Caki2 (cell line): ENCODE measurements around the gene KRTAP5-3. TPM values are rescaled to one million over a fixed set of nuclear protein-coding genes. Genes with fewer than 3 reads are reported as not detected.
"Not testable (repeated sequence)": the region's sequence is repeated elsewhere in the genome, so short reads cannot be mapped to it uniquely, and the experiment has no call there.

ENCODE experiments used
- DNase-seq: peaks from one replicate; pipeline ENCODE4 v3.0.0-alpha.2; 2015; ENCODE audit warnings: low read depth
- in situ Hi-C: cut with HindIII; loops from 2 replicates; pipeline ENCODE4 v1.10.0; 2016; ENCODE audit warnings: low sequenced_read_pairs, low pct_unique_long_range_greater_than_20kb, mixed read lengths
- total RNA-seq: library from RNA; depleted of rRNA; stranded (reverse); fragments of >200 nt; shearing (Covaris generic); gene quantifications from 2 replicates; pipeline ENCODE4 v1.2.3, GENCODE V29; 2014; ENCODE audit warnings: low replicate concordance

Gene KRTAP5-3
- total RNA-seq, 1 experiment from 2014 or later, result not detected

DNA sequence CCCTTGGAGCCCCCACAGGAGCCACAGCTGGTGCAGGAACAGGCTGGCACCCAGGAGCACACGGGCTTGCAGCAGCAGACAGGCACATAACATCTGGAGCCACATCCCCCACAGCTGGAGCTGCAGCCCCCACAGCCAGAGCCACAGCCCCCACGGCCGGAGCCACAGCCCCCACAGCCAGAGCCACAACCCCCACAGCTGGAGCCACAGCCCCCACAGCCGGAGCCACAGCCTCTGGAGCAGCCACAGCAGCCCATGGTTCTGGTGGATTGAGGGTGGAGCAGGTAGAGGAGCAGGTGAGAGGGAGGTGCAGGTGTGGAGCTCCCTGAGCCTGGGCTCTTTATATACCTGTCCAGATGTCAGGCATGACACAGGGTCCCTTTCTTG, 10.3 kb downstream of the KRTAP5-3 start, which contains the start of gene KRTAP5-2:
Gene KRTAP5-2, minus strand, starts transcription at position 301 of the 387 bp plus-strand sequence. Its CDS starts 44 bp downstream, at position 257.
- in situ Hi-C loops, result no loop called here
- no peak for DNase-seq

DNA sequence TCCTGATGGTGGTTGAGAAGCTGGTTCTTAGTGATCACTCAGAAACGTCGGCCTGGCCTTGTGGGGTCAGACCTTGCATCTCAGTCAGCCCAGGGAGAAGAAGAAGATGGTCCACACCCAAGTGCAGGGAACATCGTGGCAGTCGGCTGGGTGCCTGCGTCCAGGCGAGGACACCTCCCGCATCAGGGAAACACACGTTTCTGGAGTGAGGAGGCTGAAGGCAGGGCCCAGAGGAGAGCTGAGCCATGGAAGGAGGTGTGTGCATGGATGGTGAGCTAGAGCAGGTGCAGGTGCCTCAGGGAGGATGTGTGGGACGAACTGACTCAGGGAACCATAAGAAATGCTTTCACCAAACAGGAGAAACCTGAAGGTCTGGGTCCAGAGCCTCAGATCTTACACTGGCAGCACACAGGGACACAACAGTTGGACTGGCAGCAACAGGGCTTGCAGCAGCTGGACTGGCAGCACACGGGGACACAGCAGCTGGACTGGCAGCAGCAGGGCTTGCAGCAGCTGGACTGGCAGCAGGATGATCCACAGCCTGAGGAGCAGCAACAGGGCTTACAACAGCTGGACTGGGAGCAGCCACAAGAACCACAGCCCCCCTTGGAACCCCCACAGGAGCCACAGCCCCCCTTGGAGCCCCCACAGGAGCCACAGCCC, 10.8 kb downstream of the KRTAP5-3 start:
- DNase-seq, result no peak
- in situ Hi-C loops, result no loop called here

DNA sequence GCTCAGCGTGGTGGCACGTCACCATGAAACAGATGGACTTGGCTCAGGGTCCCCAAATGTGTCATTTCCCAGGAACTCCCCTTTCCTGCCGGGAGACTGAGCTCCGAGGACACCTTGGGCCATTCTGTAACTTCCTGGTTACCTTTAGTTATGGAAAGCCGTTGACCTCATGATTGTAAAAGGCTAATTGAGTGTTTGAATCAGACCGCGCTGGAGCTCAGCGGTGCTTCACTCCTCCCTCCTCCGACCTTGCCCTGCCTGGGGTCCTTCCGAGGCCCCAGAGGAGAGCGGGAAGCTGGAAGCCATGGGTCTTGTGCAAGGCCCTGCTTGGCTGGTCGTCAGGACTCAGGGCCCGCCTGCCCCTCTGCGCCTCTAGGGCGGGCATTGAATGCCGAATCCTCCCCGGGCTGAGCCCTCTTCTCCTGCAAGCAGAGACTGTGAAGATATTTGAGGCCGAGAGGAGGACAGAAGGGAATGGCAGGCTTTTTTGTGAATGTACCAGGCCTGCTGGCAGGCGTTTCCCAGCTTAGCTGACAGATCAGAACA, 11.6 kb downstream of the KRTAP5-3 start:
- DNase-seq, in situ Hi-C loops: not testable (repeated sequence)

DNA sequence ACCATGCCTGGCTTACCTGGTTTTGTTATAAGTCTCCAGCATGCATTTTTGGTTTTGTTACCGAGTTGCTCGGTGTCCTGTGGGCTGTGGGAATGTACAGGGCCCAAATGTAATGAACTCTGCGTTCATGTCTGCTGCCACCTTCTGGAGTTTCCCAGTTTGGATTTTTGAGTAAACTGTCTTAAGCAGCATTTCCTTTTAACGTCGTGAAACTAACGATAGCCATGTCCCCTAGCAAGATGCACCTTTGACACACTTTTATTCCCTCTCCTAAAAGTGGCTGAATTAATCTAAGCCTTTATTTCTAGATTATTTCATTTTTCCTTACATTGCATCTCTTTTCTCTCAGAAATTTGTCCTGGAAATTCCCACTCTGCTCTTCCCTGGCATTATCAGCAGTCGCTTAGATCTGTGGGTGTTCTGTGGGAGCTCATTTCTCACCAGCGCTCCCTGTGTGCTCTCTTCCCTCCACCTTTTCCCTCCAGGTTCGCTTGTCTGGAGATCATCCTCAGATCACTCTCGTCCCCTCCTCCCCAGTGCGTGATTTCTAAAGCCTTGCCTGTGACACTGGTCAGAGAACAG, 12.2 kb downstream of the KRTAP5-3 start:
- in situ Hi-C loops, DNase-seq: not testable (repeated sequence)

DNA sequence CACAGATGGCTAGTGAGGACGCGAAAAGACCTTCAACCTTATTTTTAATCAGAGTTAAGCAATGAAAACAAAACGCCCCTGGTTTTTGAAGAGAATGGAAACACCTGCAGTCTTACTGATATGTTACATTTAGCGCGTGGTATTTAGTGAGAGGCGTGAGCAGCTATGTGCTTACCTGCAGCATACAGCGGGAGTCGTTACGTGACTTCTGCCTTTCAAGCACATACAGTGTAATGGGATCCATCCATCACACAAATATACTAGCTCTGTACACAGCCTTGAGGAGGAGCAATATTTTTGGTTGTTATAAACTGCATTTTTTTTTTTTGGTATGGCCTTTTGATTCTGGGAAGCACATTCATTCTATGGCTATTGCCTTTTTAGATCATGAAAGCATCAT, 15.6 kb downstream of the KRTAP5-3 start:
- in situ Hi-C loops, result no loop called here
- DNase-seq, result no peak

DNA sequence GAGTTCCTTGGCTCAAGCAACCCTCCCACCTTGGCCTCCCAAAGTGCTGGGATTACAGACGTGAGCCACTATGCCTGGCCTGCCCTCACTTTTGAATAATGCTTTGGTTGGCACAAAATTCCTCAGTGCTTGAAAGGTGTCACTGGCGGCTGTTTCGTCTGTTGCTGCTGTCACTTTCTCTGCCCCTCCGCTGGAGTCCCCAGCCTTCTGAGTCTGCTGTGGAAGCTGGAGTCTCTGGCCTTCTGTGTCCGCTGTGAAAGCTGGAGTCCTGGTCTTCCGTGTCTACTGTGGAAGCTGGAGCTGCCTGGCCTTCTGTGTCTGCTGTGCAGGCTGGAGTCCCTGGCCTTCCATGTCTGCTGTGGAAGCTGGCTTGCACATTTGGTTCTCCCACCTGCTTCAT, 18.3 kb downstream of the KRTAP5-3 start:
- no peak for DNase-seq
- in situ Hi-C loops, result no loop called here

DNA sequence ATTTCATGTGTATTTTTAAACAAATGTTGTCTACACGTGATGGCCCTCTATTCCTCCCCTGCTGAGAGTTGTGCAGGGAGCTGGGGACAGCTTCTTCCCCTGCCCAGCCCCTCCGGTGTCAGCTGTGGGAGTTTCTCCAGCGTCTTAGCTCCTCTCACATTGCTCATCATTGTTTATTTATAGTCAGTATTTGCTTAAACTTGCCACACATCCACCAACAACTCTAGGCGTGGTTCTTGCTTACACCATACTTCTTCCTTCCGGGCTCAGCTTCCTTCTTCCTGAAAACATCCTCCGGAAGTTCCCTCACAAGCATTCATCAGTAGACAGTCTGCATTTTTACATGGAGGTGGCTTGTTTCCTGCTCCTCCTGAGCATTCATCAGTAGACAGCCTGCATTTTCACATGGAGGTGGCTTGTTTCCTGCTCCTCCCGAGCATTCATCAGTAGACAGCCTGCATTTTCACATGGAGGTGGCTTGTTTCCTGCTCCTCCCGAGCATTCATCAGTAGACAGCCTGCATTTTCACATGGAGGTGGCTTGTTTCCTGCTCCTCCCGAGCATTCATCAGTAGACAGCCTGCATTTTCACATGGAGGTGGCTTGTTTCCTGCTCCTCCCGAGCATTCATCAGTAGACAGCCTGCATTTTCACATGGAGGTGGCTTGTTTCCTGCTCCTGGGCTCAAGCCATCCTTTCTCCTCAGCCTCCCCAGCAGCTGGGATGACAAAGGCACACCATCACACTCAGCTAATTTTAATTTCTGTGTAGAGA, 18.9 kb downstream of the KRTAP5-3 start:
- in situ Hi-C loops, DNase-seq: not testable (repeated sequence)

DNA sequence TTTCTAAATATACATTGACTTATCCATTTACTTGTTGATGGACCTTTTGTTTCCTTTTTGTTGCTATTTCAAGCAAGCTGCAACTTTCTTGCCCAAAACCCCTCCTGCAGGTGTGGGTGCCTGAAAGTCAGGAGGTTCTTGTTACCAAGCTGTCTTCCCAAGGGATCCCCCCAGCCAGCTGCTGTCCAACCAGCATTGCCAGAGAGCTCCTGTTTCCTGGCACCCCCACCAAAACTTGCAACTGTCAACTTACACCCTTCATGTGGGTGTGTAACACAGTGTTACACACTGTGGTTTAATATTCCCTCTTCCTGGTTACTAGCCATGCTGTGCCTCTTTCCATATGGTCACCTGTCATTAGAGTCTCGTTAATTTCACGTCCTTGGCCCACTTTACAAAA, 21.6 kb downstream of the KRTAP5-3 start:
- in situ Hi-C loops, result no loop called here
- no peak for DNase-seq

DNA sequence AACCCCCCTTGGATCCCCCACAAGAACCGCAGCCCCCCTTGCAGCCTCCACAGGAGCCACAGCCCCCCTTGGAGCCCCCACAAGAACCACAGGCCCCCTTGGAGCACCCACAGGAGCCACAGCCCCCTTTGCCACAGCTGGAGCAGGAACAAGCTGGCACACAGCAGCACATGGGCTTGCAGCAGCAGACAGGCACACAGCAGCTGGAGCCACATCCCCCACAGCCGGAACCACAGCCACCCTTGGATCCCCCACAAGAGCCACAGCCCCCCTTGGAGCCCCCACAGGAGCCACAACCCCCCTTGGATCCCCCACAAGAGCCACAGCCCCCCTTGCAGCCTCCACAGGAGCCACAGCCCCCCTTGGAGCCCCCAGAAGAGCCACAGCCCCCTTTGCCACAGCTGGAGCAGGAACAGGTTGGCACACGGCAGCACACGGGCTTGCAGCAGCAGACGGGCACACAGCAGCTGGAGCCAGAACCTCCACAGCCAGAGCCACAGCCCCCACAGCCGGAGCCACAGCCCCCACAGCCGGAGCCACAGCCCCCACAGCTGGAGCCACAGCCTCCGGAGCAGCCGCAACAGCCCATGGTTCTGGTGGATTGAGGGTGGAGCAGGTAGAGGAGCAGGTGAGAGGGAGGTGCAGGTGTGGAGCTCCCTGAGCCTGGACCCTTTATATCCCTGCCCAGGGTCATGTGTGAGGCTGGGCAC, 23.4 kb downstream of the KRTAP5-3 start, which contains the start of gene KRTAP5-1:
Gene KRTAP5-1, minus strand, starts transcription at position 623 of the 710 bp plus-strand sequence. Its CDS starts 34 bp downstream, at position 589.
- in situ Hi-C loops, DNase-seq: not testable (repeated sequence)

DNA sequence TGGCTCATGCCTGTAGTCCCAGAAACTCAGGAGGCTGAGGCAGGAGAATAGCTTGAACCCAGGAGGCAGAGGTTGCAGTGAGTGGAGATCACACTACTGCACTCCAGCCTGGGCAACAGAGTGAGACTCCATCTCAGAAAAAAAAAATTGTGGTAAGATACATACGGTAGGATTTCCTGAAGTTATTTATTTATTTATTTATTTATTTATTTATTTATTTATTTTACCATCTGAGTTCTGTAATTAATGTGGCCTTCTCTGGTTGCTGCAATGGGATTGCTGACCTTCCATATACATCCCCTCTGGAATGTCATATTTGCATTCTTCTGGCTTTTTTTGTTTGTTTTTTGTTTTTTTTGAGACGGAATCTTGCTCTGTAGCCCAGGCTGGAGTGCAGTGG, 25.4 kb downstream of the KRTAP5-3 start:
- DNase-seq, in situ Hi-C loops: not testable (repeated sequence)

DNA sequence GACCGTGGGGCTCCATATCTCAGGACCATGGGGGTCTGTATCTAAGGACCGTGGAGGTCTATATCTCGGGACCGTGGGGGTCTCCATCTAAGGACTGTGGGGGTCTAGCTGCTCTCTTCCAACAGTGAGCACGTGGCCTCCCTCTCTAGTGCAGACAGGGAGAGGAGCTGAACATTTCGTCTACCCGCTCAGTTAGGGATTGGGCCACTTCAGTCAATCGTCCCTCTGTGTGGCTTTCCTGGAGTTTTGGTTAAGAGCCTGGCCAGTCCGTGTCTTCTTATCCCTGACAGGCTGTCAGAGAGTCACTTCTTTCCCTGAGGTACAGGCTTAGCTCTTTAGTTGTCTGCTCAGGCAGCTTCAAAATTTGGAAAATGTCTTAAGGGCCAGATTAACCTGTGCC, 26.3 kb downstream of the KRTAP5-3 start:
- in situ Hi-C loops, result no loop called here
- no peak for DNase-seq

DNA sequence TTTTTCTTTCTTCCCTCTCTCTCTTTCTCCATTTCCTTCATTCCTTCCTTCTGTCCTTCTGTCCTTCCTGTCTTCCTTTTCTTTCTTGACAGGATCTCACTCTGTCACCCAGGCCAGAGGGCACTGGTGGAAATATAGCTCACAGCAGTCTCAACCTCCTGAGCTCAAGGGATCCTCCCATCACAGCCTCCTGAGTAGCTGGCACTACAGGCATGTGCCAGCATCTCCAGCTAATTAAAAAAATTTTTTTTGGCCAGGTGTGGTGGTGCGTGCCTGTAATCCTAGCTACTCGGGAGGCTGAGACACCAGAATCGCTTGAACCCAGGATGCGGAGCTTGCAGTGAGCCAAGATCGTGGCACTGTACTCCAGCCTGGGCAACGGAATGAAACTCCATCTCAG, 31.4 kb downstream of the KRTAP5-3 start:
- no peak for DNase-seq
- in situ Hi-C loops, result no loop called here

DNA sequence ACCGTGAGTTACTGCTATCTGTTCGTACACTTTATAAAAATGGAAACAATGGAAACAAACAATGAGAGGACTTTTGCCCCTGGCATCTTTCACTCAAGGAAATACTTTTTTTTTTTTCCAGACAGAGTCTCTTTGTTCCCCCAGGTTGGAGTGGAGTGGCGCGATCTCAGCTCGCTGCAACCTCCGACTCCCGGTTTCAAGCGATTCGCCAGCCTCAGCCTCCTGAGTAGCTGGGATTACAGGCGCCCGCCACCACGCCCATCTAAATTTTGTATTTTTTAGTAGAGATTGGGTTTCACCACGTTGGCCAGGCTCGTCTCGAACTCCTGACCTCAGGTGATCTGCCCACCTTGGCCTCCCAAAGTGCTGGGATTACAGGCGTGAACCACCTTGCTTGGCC, 32.5 kb downstream of the KRTAP5-3 start:
- in situ Hi-C loops, DNase-seq: not testable (repeated sequence)

DNA sequence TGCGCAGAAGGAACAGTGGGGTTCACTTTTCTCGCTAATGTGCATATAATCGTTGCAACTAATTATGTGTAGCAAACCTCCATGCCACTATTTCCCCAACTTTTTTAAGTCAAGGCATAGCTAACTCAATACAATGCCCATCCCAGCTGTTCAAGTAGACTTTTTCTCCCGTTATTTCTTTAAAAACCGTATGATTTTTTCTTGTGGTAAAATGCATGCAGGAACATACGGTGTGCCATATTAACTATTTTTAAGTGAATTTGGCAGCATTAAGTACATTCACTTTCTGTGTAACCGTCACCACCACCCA, 33.4 kb downstream of the KRTAP5-3 start:
- in situ Hi-C loops, result no loop called here
- no peak for DNase-seq

DNA sequence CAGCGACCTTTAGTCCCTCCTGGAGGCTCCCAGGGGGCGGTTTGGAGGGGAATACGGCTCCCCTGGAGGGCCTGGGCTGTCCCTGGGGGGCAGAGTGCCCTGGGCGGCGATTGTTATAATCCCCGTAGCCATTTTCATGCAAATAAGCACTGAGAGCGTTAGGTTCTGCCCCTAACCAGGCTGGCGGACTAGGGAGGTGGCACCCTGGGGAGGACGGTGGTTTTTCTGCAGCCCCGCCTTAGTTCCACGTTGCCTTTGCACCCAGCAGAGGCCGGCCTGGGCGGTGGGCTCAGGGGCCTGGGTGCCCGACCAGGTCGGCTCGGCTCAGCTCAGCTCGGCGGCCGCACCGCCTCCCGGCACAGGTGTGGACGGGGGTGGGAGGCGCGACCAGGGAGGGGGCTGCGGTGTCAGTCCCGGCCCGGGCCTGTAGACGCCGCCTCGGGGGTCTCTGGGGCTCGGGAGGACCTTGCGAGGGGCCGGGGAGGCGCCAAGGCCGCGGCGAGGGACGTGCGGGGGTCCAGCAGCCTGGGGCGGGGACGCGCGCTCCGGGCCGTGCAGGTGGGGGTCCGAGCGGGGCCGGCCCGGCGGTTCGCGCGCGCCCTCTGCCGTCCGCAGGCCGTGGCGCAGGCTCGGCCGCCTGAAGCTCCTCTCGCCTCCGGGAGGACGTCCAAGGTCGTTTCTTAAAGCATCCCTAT, 33.9 kb downstream of the KRTAP5-3 start:
- in situ Hi-C loops, result no loop called here
- DNase-seq, result peak; percentile 61

DNA sequence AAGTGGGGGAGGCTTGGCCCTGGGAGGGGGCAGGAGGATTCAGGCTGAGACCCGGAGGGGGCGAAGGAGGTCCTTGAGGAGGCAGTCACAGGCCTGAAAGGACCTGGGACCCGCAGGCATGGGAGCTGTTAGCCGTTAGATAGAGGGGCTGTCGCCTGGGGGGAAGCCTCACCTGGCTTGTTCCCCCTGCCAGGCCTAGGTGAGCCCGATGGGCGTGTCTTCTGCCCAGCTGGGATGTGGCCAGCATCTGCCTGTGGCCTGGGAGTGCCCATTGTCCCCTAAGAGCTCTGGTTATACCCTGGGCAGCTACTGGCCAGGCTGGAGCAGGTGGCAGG, 34.4 kb downstream of the KRTAP5-3 start:
- in situ Hi-C loops, result no loop called here
- no peak for DNase-seq

DNA sequence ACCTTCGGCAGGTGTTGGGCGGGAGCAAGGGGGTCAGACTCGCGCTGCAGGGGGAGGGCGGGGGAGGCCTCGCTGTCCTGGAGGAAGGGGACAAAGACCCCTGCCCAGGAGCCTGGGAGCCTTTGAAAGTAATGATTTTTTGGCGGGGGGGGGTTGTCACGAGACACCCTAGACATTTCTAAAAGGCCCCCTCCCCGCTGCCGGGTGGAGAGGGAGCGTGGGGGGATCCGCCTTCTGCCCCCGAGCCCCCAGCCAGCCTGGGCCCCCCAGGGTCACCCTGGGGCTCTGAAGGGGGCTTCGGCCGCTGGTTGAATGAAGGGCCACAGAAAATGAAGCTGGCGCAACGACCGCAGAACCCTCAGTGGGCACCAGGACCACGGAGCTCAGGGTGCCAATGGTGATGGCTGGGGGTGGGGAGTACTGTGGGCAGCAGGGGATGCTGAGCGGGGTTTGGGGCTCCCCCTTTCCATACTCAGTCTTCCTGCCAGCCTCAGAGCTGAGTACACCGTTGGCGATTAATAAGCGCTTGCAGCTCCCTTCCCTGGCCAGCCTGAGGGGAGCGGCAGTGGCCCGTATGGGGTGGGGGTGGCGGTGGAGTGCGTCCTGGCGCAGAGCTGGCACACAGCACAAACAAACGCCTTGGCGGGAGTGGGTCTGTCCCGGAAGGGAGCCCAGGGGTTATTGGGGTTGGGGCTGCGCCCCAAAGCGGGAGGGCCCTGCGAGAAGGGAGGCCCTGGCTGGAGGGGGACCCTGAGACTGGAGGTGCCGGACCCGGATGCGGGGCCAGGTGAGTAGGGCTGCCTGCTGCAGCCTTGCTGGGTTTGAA, 35.0 kb downstream of the KRTAP5-3 start:
- no peak for DNase-seq
- in situ Hi-C loops, result no loop called here
